Retina (tissue), 1 donor: ENCODE data around the gene SLC13A1.
"Not testable (repeated sequence)": the region's sequence is repeated elsewhere in the genome, so short reads cannot be mapped to it uniquely, and the experiment has no call there.

ENCODE experiments used
- DNase-seq: peaks from one replicate; pipeline ENCODE4 v3.0.0-alpha.2; 2016

SLC13A1 gene

DNA sequence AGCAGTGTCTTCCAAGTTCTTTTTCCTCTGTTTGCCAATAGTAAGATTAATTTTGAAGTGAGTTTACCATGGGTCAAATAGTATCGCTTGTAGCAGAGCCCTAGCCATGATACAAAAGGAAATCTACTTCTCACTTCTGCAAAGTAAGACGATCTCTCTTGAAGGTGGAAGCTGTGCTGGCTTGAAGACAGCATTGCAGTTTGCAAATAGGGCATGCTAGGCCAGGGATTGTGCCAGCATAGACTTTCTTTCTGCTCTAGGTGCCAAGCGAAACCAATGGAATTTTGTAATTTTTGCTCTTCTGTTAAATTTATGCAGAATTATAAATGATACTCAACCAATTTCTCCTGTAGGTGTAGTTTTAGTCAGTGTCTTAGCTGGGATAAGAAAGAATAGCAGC lies 74.5 kb downstream of the SLC13A1 start:
- no peak for DNase-seq

GRCh38 chr7:123122916-123123315 lies 76.9 kb downstream of the SLC13A1 start:
- DNase-seq, result no peak

GRCh38 chr7:123120286-123120685 lies 79.5 kb downstream of the SLC13A1 start:
- DNase-seq, result no peak

DNA sequence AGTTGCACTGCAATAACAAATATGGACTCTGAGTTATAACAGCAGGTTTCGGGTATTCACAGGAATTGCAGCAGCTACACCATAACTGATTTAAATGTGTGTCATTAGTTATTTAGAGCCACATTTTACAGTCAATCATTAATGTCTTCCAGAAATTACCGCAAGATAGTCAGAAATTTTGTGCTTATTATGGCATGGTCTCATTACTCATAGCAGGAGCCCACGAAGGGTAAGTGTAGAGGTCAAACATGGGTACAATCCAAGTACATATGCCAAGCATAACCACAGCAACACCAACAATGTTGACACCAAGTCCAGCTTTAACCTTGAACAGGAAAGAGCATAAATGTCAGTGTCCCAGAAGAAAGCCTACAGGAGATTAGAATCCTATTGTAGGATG lies 84.4 kb downstream of the SLC13A1 start:
- DNase-seq, result no peak

- no peak for DNase-seq
These were observed 85.5 kb downstream of the SLC13A1 start for GRCh38 chr7:123114288-123114687.

- DNase-seq, result no peak
These were observed 86.9 kb downstream of the SLC13A1 start for GRCh38 chr7:123112833-123113232.

DNA sequence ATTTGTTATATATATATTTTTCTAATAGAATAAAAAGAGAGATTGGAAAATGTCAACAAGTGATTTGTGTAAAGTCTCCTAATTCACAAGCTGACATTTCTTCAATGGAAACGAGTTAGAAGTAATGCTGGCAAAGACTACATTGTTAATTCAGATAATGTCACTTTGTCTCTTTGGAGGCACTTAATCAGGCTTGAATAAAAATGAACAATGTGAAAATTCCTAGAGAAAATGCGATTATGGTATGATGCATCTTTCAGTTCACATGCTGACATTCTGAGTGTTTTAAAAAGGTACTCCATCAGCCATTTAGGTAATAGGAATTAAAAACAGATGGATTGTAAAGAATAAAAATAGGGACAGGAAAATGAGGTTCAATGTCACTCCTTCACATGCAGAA lies 100.1 kb downstream of the SLC13A1 start:
- no peak for DNase-seq

- no peak for DNase-seq
These were observed 102.8 kb downstream of the SLC13A1 start for GRCh38 chr7:123096976-123097375.

DNA sequence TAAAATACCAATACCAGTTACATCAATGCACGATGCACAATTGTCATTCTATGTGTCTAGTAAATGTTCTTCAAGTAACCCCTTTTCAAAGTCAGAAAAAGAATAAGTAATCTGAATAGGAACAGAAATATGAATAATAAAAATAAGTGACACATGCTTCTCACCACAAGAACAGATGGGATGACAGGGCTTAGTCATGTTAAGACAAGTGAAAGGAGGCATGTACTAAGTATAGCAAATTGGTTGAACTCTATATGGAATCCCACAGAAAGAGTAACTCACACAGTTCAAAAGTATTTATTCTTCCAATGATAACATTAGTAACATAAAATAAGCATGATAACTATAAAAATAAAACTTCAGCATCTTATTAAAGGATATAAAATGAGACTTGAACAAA lies 103.3 kb downstream of the SLC13A1 start:
- no peak for DNase-seq

DNA sequence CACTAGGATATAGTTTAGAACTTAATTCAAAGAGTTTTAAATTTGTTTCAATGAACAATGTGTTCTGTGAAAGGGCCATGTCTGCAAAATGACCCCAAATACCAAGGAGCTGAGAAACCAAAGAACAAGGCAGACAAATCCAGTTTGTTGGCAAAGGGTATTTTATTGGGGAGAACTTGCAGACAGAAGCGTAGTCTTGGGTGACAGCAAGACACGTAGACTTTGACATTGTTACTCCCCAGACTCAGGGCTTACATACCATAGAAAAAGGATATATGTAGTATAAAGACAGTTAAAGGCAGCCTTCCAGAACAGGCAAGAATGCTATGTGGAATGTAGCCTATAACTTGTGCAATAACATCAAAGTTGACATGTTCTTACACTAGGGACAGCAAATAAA lies 109.3 kb downstream of the SLC13A1 start:
- no peak for DNase-seq

DNA sequence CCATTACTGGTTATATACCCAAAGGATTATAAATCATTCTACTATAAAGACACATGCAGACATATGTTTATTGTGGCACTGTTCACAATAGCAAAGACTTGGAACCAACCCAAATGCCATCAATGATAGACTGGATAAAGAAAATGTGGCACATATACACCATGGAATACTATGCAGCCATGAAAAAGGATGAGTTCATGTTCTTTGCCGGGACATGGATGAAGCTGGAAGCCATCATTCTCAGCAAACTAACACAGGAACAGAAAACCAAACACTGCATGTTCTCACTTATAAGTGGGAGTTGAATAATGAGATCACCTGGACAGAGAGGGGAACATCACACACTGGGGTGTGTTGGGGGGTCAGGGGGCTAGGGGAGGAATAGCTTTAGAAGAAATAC lies 112.9 kb downstream of the SLC13A1 start:
- DNase-seq, result not testable (repeated sequence)

DNA sequence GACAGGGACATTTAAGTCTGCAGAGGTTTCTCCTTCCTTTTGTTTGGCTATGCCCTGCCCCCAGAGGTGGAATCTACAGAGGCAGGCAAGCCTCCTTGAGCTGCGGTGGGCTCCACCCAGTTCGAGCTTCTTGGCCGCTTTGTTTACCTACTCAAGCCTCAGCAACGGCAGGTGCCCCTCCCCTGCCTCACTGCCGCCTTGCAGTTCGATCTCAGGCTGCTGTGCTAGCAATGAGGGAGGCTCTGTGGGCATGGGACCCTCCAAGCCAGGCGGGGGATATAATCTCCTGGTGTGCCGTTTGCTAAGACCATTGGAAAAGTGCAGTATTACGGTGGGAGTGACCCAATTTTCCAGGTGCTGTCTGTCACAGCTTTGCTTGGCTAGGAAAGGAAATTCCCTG lies 114.9 kb downstream of the SLC13A1 start:
- DNase-seq, result not testable (repeated sequence)

DNA sequence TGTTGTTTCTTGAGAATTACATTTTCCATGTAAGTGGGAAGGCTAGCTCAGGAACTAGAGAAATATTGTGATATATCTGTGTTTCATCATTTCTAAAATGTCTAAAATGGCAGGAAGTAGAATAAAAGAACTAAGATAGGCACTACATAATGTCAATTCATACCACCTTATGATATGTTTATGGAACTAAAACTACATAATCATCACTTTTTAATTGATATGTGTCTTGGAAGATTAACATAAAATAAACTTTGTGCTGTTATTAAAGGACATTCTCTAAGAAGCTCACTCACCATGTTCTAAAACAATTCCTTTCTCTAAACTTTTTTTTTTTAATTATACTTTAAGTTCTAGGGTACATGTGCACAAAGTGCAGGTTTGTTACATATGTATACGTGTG lies 120.7 kb downstream of the SLC13A1 start:
- DNase-seq, result no peak

- no peak for DNase-seq
These were observed 123.8 kb downstream of the SLC13A1 start for GRCh38 chr7:123075838-123076467.

DNA sequence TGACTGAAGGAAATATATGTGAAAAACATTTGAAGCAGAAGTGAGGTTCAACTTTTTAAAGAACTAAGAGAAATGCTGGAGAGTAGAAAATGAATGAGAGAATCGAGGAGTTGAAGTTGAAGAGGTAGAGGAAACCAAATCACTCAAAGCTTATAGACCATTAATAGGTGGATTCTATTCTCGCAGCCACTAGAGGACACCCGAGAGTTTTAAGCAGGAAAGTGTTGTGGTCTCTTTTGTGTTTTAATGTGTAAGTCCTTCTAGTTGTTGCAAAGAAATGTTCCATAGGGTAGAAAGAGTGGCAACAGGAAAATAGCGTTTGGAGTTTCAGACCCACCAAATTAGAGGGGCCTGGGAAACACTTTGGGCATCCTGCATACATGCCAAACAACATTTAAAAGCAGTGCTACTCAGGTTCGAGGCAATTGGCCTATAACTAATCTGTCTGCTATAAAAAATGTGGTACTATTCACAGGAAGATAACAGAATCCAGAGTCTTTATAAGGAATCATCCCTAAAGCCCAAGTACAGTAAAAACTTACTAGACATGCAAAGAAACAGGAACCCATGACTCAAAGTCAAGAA lies 129.0 kb downstream of the SLC13A1 start:
- no peak for DNase-seq

GRCh38 chr7:123067814-123068213 lies 132.0 kb downstream of the SLC13A1 start:
- no peak for DNase-seq
